Endothelial cell of umbilical vein (primary cell): ENCODE measurements around the gene CFAP97. TPM values are rescaled to one million over a fixed set of nuclear protein-coding genes. Genes with fewer than 3 reads are reported as not detected.

ENCODE experiments used
- BruUV-seq: library from RNA; stranded (reverse); fragments of 400-500 nt; replicated peaks from 2 replicates; lab custom pipeline; 2021; lab: Mats Ljungman, UMichigan
- CTCF ChIA-PET: fragments of 300-600, 350-600 bp; sonication (Branson Sonifier 250); formaldehyde crosslinking; loops from one replicate; lab custom pipeline; 2021; ENCODE audit warnings: antibody characterized with exemption, inconsistent platforms; lab: Charles Lee
- POLR2A ChIA-PET: fragments of 300-600, 350-600 bp; sonication (Branson Sonifier 250); formaldehyde crosslinking; loops from one replicate; lab custom pipeline; 2021; ENCODE audit warnings: antibody characterized with exemption, inconsistent platforms; lab: Charles Lee
- DNase-seq: peaks from one replicate; pipeline ENCODE4 v3.0.0-alpha.2; 2011; ENCODE audit warnings: low read depth, low spot score
- FAIRE-seq: peaks from 2 replicates; lab custom pipeline; 2011; peaks lifted over from hg19 to GRCh38; lab: Jason Lieb, UNC
- H2AFZ ChIP-seq: 2 replicates; pipeline ENCODE4 v1.6.0; 2012; ENCODE audit warnings: low read depth, low read length, control low read depth, inconsistent platforms
- H3K27ac ChIP-seq: 2 replicates; pipeline ENCODE4 v1.5.1; 2011; ENCODE audit warnings: low read depth, mild to moderate bottlenecking, control low read depth, low read length, moderate library complexity; ENCODE audit not compliant: insufficient read depth
- H3K27me3 ChIP-seq, 2 experiments: 2 replicates each; pipeline versions ENCODE4 v1.6.0 to v1.6.1; 2011; ENCODE audit warnings: low read length in 2 of 2, mixed read lengths in 1 of 2; ENCODE audit not compliant: control insufficient read depth in 2 of 2, insufficient read depth in 2 of 2
- H3K36me3 ChIP-seq, 2 experiments: 2 replicates in 1 of 2; 3 replicates in 1 of 2; pipeline ENCODE4 v1.5.1; 2011; ENCODE audit warnings: low read length in 2 of 2, mild to moderate bottlenecking in 1 of 2, moderate library complexity in 1 of 2; ENCODE audit not compliant: control insufficient read depth in 2 of 2, insufficient read depth in 2 of 2; ENCODE audit errors: extremely low read depth in 1 of 2
- H3K4me1 ChIP-seq: 3 replicates; pipeline ENCODE4 v1.5.1; 2011; ENCODE audit warnings: mild to moderate bottlenecking, low read length; ENCODE audit not compliant: control insufficient read depth, insufficient read depth; ENCODE audit errors: extremely low read depth
- H3K4me2 ChIP-seq: 2 replicates; pipeline ENCODE4 v1.6.1; 2011; ENCODE audit warnings: low read length, control low read depth, mixed read lengths; ENCODE audit not compliant: insufficient read depth
- H3K4me3 ChIP-seq, 3 experiments: fragments of 200-600 bp in 1 of 3; sonication (generic), shearing (Covaris generic) in 1 of 3; replicated peaks in 1 of 3; 2 replicates each; pipeline ENCODE4 v1.5.1; 2011 to 2016; ENCODE audit warnings: control low read depth in 3 of 3, low read length in 3 of 3, mild to moderate bottlenecking in 2 of 3, inconsistent platforms in 1 of 3, low read depth in 1 of 3, moderate library complexity in 1 of 3; ENCODE audit not compliant: insufficient read depth in 1 of 3
- H3K79me2 ChIP-seq: 2 replicates; pipeline ENCODE4 v1.6.0; 2012; ENCODE audit warnings: low read length, inconsistent platforms; ENCODE audit not compliant: control insufficient read depth, insufficient read depth
- H3K9ac ChIP-seq: replicated peaks from 2 replicates; pipeline ENCODE3; 2011; ENCODE audit warnings: low read length, control low read depth; ENCODE audit not compliant: insufficient read depth; ENCODE audit errors: extremely low read depth
- H3K9me1 ChIP-seq: replicated peaks from 3 replicates; pipeline ENCODE4 v1.6.0; 2011; ENCODE audit warnings: mild to moderate bottlenecking, low read length; ENCODE audit not compliant: control insufficient read depth, insufficient read depth; ENCODE audit errors: extremely low read depth
- H3K9me3 ChIP-seq: replicated peaks from 2 replicates; pipeline ENCODE4 v1.5.1; 2012; ENCODE audit warnings: low read length, inconsistent platforms; ENCODE audit not compliant: control insufficient read depth, insufficient read depth
- H4K20me1 ChIP-seq: replicated peaks from 2 replicates; pipeline ENCODE3; 2011; ENCODE audit warnings: mild to moderate bottlenecking, low read length; ENCODE audit not compliant: control insufficient read depth, insufficient read depth; ENCODE audit errors: extremely low read depth
- EZH2 ChIP-seq: IDR thresholded peaks from 2 replicates; pipeline ENCODE4 v1.6.1; 2012; ENCODE audit warnings: borderline replicate concordance, low read depth, mild to moderate bottlenecking, moderate library complexity, low read length, inconsistent platforms; ENCODE audit not compliant: severe bottlenecking
- FOS ChIP-seq: IDR thresholded peaks from 2 replicates; pipeline ENCODE4 v1.6.1; 2011; ENCODE audit warnings: mild to moderate bottlenecking, low read length, moderate library complexity, borderline replicate concordance; ENCODE audit not compliant: insufficient read depth
- JUN ChIP-seq: IDR thresholded peaks from 2 replicates; pipeline ENCODE4 v1.6.1; 2011; ENCODE audit warnings: borderline replicate concordance, low read depth; ENCODE audit not compliant: insufficient read length, insufficient read depth
- MAX ChIP-seq: IDR thresholded peaks from 2 replicates; pipeline ENCODE4 v1.6.1; 2011; ENCODE audit not compliant: insufficient read depth, insufficient read length
- POLR2AphosphoS5 ChIP-seq: IDR thresholded peaks from 2 replicates; pipeline ENCODE4 v1.6.1; 2012; ENCODE audit warnings: low read depth, mild to moderate bottlenecking, control low read depth, low read length, moderate library complexity; ENCODE audit not compliant: insufficient read depth
- dilution Hi-C: fragments of 300-500 bp; cut with MboI; formaldehyde crosslinking; loops from one replicate; pipeline ENCODE4 v1.15.0; 2019; ENCODE audit warnings: low sequenced_read_pairs; ENCODE audit not compliant: extremely low pct_ligation_motif_present
- intact Hi-C: fragments of 100-400 bp; cut with micrococcal nuclease; formaldehyde crosslinking; loops from one replicate; pipeline ENCODE4 v1.10.0; 2022
- polyA plus RNA-seq, 4 experiments: library from polyadenylated mRNA; depleted of rRNA in 3 of 4; stranded (reverse) in 3 of 4; unstranded in 1 of 4; fragments of >200 nt; gene quantifications; 2 replicates each; pipeline versions ENCODE4 v1.2.1 to v1.2.3, GENCODE V29; 2011 to 2012; ENCODE audit warnings: missing spikeins in 1 of 4
- total RNA-seq: library from RNA; stranded (reverse); gene quantifications from 2 replicates; pipeline ENCODE4 v1.2.3, GENCODE V29; 2021
- TF ChIP-seq, protein P1 (sequence below), 2 donors: IDR thresholded peaks; 1 replicate in 1 of 2; 2 replicates in 1 of 2; pipeline ENCODE4 v1.5.1; 2011; ENCODE audit warnings: low read length in 2 of 2, mild to moderate bottlenecking in 2 of 2, moderate library complexity in 2 of 2, control low read depth in 1 of 2, inconsistent platforms in 1 of 2, low read depth in 1 of 2; ENCODE audit not compliant: insufficient read depth in 1 of 2; ENCODE audit errors: extremely low read depth in 1 of 2

The CFAP97 gene
- total and polyA plus RNA-seq, 2 donors (not counting 3 experiments of a cell fraction or from before 2014, with no cell fraction given): 5.3 to 22.4 TPM

- FAIRE-seq (no peak), DNase-seq (no peak)
- BruUV-seq: no TSS peak
- H3K4me1 ChIP-seq: peaks cover 3% of the 10 kb centered on the region
- H3K27me3 ChIP-seq: no peaks in the 10 kb centered on the region
- intact Hi-C loops: no loop called here
- no peaks in the 10 kb centered on the region for H3K36me3 ChIP-seq
- no peak overlapping the region for H3K27ac ChIP-seq
- no peak overlapping the region for H2AFZ ChIP-seq
- ChIA-PET POLR2A (no interaction called here), CTCF (no interaction called here)
- dilution Hi-C loops: no loop called here
- no peak overlapping the region for H3K4me2 ChIP-seq
- TF ChIP-seq EZH2: no peak
- TF ChIP-seq JUN: no peak
- TF ChIP-seq, protein P1, sequence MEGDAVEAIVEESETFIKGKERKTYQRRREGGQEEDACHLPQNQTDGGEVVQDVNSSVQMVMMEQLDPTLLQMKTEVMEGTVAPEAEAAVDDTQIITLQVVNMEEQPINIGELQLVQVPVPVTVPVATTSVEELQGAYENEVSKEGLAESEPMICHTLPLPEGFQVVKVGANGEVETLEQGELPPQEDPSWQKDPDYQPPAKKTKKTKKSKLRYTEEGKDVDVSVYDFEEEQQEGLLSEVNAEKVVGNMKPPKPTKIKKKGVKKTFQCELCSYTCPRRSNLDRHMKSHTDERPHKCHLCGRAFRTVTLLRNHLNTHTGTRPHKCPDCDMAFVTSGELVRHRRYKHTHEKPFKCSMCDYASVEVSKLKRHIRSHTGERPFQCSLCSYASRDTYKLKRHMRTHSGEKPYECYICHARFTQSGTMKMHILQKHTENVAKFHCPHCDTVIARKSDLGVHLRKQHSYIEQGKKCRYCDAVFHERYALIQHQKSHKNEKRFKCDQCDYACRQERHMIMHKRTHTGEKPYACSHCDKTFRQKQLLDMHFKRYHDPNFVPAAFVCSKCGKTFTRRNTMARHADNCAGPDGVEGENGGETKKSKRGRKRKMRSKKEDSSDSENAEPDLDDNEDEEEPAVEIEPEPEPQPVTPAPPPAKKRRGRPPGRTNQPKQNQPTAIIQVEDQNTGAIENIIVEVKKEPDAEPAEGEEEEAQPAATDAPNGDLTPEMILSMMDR (IDR thresholded peaks at IDR 0.05; ENCODE audit: extremely low read depth in 1 of 2, insufficient read depth in 1 of 2, low read depth in 1 of 2, low read length in 2 of 2): no peak
- TF ChIP-seq FOS: no peak
- no peak for TF ChIP-seq MAX
- no peak for TF ChIP-seq POLR2AphosphoS5
- no peak overlapping the region for H3K4me3 ChIP-seq
- no peaks in the 10 kb centered on the region for H3K9me1 ChIP-seq
- no peaks in the 10 kb centered on the region for H4K20me1 ChIP-seq
- peaks cover 2% of the 10 kb centered on the region for H3K9me3 ChIP-seq
- peaks cover 17% of the 10 kb centered on the region for H3K79me2 ChIP-seq
- H3K9ac ChIP-seq: no peak overlapping the region
Observed at GRCh38 chr4:185238215-185238681, 34.4 kb upstream of the CFAP97 start.
